IMR-90 (cell line): ENCODE measurements around the gene WDR1.

Experiments used
- CEBPB ChIP-seq: IDR thresholded peaks from 2 replicates; pipeline ENCODE4 v1.6.1; 2012; ENCODE audit warnings: low read depth, low read length, improper control_type of control experiment
- CHD1 ChIP-seq: IDR thresholded peaks from 2 replicates; pipeline ENCODE4 v1.6.1; 2012; ENCODE audit warnings: low read depth, low read length, improper control_type of control experiment
- MAZ ChIP-seq: IDR thresholded peaks from 2 replicates; pipeline ENCODE4 v1.6.1; 2012; ENCODE audit warnings: low read depth, mild to moderate bottlenecking, low read length, improper control_type of control experiment, moderate library complexity, borderline replicate concordance
- POLR2A ChIP-seq: IDR thresholded peaks from 2 replicates; pipeline ENCODE4 v1.6.1; 2012; ENCODE audit warnings: mild to moderate bottlenecking, low read depth, low read length
- RAD21 ChIP-seq: IDR thresholded peaks from 2 replicates; pipeline ENCODE4 v1.6.1; 2012; ENCODE audit warnings: low read length, improper control_type of control experiment
- RCOR1 ChIP-seq: IDR thresholded peaks from 2 replicates; pipeline ENCODE4 v1.6.1; 2012; ENCODE audit warnings: mild to moderate bottlenecking, low read length, improper control_type of control experiment; ENCODE audit not compliant: insufficient replicate concordance
- RFX5 ChIP-seq: IDR thresholded peaks from 2 replicates; pipeline ENCODE4 v1.8.0; 2012; ENCODE audit warnings: low read depth, mild to moderate bottlenecking, low read length, moderate library complexity
- TF ChIP-seq, protein P1 (sequence below): conservative IDR thresholded peaks from 2 replicates; pipeline ENCODE4 v1.5.1; 2012; ENCODE audit warnings: mild to moderate bottlenecking, low read depth, low read length, improper control_type of control experiment
- TF ChIP-seq, protein P2 (sequence below): fragments of 150-350 bp; IDR thresholded peaks from 2 replicates; pipeline ENCODE4 v1.6.1; 2016; ENCODE audit warnings: low read depth, mild to moderate bottlenecking, low read length, moderate library complexity, borderline replicate concordance
- TF ChIP-seq, protein P3 (sequence below): fragments of 150-350 bp; IDR thresholded peaks from 2 replicates; pipeline ENCODE4 v1.6.1; 2017; ENCODE audit warnings: mild to moderate bottlenecking, antibody characterized with exemption, low read length, low read depth

DNA sequence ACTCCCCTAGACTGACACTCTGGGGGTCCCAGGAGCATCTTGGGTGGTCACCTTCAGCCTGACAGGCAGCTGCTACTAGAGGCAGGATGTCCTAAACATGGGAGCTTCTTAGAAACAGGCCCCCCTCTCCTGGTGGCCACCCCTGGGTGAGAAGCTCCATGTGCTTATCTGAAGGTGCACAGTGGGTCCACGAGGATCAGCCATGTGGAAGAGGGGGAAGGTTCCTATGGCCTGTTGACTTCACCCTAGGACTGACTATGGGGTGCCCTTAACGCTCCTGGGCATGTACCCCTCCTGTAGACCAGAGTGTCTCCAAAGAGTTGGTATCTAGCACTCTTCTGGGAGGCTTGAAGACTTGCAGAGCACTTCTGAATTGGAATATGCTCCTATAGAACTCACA lies 22.9 kb upstream of the WDR1 start:
- no peak for TF ChIP-seq RFX5
- no peak for TF ChIP-seq CEBPB
- TF ChIP-seq, protein P1, sequence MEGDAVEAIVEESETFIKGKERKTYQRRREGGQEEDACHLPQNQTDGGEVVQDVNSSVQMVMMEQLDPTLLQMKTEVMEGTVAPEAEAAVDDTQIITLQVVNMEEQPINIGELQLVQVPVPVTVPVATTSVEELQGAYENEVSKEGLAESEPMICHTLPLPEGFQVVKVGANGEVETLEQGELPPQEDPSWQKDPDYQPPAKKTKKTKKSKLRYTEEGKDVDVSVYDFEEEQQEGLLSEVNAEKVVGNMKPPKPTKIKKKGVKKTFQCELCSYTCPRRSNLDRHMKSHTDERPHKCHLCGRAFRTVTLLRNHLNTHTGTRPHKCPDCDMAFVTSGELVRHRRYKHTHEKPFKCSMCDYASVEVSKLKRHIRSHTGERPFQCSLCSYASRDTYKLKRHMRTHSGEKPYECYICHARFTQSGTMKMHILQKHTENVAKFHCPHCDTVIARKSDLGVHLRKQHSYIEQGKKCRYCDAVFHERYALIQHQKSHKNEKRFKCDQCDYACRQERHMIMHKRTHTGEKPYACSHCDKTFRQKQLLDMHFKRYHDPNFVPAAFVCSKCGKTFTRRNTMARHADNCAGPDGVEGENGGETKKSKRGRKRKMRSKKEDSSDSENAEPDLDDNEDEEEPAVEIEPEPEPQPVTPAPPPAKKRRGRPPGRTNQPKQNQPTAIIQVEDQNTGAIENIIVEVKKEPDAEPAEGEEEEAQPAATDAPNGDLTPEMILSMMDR: no peak
- TF ChIP-seq RCOR1: no peak
- no peak for TF ChIP-seq MAZ
- no peak for TF ChIP-seq CHD1
- no peak for TF ChIP-seq POLR2A
- TF ChIP-seq, protein P2, sequence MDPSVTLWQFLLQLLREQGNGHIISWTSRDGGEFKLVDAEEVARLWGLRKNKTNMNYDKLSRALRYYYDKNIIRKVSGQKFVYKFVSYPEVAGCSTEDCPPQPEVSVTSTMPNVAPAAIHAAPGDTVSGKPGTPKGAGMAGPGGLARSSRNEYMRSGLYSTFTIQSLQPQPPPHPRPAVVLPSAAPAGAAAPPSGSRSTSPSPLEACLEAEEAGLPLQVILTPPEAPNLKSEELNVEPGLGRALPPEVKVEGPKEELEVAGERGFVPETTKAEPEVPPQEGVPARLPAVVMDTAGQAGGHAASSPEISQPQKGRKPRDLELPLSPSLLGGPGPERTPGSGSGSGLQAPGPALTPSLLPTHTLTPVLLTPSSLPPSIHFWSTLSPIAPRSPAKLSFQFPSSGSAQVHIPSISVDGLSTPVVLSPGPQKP: no peak
- no peak for TF ChIP-seq RAD21
- TF ChIP-seq, protein P3, sequence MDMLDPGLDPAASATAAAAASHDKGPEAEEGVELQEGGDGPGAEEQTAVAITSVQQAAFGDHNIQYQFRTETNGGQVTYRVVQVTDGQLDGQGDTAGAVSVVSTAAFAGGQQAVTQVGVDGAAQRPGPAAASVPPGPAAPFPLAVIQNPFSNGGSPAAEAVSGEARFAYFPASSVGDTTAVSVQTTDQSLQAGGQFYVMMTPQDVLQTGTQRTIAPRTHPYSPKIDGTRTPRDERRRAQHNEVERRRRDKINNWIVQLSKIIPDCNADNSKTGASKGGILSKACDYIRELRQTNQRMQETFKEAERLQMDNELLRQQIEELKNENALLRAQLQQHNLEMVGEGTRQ: no peak
